Measurements from ENCODE around the gene EEF1AKMT3.

Gene EEF1AKMT3

DNA sequence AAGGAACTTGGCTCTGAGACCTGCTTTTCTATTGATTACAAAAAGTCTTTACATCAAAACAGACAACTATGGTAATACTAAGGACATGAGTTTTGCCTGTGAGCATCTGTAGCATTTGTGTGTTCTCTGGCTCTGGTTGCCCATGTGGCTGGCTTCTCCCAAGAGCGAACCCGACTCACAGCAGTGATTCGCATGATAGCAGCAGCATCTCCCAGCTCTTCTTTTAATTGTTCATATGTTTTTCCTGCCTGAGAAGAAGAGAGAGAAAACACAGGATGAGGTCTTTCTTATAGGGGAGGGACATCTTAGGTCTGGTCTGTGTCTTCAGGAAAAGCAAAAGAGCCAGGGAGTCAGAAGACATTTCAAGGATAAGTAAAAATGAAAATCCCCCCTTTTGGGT lies 28.6 kb downstream of the EEF1AKMT3 start:
- no peaks in the 10 kb centered on the region for H3K27me3 ChIP-seq (ENCODE audit: control insufficient read depth, insufficient read depth, low read length)
- H3K27ac ChIP-seq (ENCODE audit: low read depth, low read length): no peak overlapping the region
- no peak overlapping the region for H3K4me3 ChIP-seq (ENCODE audit: low read length)
- no peaks in the 10 kb centered on the region for H3K4me1 ChIP-seq (ENCODE audit: control insufficient read depth, insufficient read depth, low read length)
- H3K36me3 ChIP-seq (ENCODE audit: control insufficient read depth, insufficient read depth, low read length): peaks cover 22% of the 10 kb centered on the region
- H3K9ac ChIP-seq (ENCODE audit: low read length): no peak overlapping the region

DNA sequence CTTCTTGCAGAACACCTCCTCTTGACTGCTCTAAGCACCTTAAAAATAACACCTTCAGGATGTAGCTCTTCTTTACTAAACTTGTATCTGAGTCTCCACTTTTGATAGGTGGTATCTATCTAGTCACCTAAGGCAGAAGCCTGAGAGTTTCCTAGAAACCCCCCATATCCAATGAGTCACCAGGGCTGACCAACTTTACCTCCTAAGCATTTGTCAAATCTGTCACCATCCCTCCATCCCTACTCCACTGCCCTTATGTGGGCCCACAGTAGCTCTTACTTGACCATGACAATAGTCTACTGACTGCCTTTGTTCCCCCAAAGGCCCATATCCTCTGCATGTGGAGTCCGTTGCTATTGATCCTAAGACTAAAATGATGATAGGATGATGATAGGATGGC lies 30.2 kb downstream of the EEF1AKMT3 start:
- H3K27ac ChIP-seq (ENCODE audit: low read depth, low read length): no peak overlapping the region
- peaks cover 18% of the 10 kb centered on the region for H3K36me3 ChIP-seq (ENCODE audit: control insufficient read depth, insufficient read depth, low read length)
- no peaks in the 10 kb centered on the region for H3K27me3 ChIP-seq (ENCODE audit: control insufficient read depth, insufficient read depth, low read length)
- no peak overlapping the region for H3K4me3 ChIP-seq (ENCODE audit: low read length)
- no peak overlapping the region for H3K9ac ChIP-seq (ENCODE audit: low read length)
- no peaks in the 10 kb centered on the region for H3K4me1 ChIP-seq (ENCODE audit: control insufficient read depth, insufficient read depth, low read length)

DNA sequence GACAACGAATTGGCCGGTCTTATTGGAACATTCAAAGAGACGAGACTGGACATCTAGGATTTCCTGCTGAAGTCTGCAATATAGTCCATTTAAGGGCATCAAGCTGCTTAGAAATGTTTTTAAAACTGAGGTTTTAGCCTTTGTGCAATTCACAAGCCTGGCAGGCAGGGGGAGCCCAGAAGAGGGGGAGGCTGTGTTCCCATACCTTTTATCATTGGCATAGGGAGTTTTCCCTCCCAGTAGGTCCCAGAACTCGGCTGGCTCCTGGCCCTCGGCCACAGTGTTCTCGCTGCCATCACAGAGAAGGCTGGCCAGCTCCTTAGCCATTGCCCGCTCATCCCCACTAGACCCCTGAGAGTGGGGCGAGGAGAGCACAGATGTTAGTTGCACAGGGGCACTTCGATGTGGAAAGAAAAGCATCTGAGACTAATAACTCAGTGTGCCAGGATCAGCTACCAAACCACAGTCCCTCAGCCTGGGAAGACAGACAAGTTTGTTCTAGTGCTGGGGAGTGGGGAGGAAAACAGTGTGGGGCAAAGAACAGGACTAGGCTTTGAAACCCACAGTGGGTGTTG lies 31.0 kb downstream of the EEF1AKMT3 start:
- no peak overlapping the region for H3K27ac ChIP-seq (ENCODE audit: low read depth, low read length)
- H3K27me3 ChIP-seq (ENCODE audit: control insufficient read depth, insufficient read depth, low read length): no peaks in the 10 kb centered on the region
- H3K4me3 ChIP-seq (ENCODE audit: low read length): no peak overlapping the region
- peaks cover 20% of the 10 kb centered on the region for H3K36me3 ChIP-seq (ENCODE audit: control insufficient read depth, insufficient read depth, low read length)
- H3K9ac ChIP-seq (ENCODE audit: low read length): no peak overlapping the region
- H3K4me1 ChIP-seq (ENCODE audit: control insufficient read depth, insufficient read depth, low read length): no peaks in the 10 kb centered on the region

DNA sequence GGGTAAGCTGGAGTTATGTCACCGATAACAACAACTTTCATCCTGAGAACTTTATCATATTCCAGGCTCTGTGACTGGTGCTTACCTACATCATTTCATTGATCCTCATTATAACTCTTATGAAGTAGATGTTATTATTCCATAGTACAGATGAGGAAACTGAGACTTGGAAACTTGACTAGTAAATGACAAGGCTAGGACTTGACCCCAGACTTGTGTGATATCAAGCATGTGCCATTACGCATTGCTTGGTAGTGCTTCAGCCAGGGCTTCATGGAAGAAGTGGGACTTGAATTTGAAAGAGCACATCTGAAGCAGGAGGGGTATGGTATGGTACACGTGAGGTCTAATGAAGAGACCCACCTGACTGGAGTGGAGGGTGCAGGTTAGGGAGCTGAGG lies 34.3 kb downstream of the EEF1AKMT3 start:
- H3K36me3 ChIP-seq (ENCODE audit: control insufficient read depth, insufficient read depth, low read length): peaks cover 37% of the 10 kb centered on the region
- no peak overlapping the region for H3K4me3 ChIP-seq (ENCODE audit: low read length)
- H3K27me3 ChIP-seq (ENCODE audit: control insufficient read depth, insufficient read depth, low read length): no peaks in the 10 kb centered on the region

DNA sequence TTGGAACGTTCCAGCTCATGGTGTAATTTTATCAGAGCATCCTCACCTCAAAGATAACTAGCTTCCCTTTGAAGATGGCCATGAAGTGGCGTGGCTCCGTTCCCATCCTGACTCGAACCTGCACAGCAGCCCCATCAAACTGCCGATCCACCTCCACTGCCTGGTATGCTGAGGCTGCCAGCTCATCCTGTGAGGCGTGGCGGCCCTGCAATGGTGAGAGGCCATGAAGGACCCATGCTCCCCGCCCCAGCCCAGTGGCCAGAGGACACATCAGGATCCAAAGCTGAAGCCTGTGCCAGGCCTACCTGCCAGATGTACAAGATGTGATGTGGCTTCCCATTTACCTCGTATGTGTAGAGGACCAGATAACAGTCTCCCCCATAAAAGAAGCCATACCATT lies 34.9 kb downstream of the EEF1AKMT3 start:
- no peak overlapping the region for H3K27ac ChIP-seq (ENCODE audit: low read depth, low read length)
- no peak overlapping the region for H3K9ac ChIP-seq (ENCODE audit: low read length)
- no peaks in the 10 kb centered on the region for H3K27me3 ChIP-seq (ENCODE audit: control insufficient read depth, insufficient read depth, low read length)
- H3K36me3 ChIP-seq (ENCODE audit: control insufficient read depth, insufficient read depth, low read length): peaks cover 34% of the 10 kb centered on the region
- no peak overlapping the region for H3K4me3 ChIP-seq (ENCODE audit: low read length)
- no peaks in the 10 kb centered on the region for H3K4me1 ChIP-seq (ENCODE audit: control insufficient read depth, insufficient read depth, low read length)

More for the DNA sequence above, 34.3 kb downstream of the EEF1AKMT3 start:
- Histone ChIP-seq H3K27ac (ENCODE audit: low read depth, low read length) (no peak overlapping the region), H3K4me1 (ENCODE audit: control insufficient read depth, insufficient read depth, low read length) (no peaks in the 10 kb centered on the region), H3K9ac (ENCODE audit: low read length) (no peak overlapping the region)

DNA sequence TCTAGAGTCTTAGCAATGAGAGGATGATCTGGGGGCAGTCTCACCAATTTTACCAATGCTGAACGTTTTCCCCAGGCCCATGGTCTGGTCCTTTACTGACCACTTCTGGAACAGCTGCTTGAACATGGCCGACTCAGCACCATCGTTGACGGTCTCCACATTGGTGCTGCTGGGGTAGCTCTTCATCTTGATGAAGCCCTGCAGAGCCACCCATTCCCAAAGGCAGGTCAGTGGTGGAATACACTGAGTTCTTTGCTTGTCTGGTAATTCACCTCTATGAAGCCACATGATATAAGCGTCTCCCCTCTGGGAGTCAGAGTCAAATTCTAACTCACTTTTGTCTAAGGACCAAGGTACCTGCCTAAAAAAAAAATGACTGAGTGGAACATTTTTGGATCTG lies 35.9 kb downstream of the EEF1AKMT3 start:
- no peak overlapping the region for H3K9ac ChIP-seq (ENCODE audit: low read length)
- no peaks in the 10 kb centered on the region for H3K27me3 ChIP-seq (ENCODE audit: control insufficient read depth, insufficient read depth, low read length)
- no peak overlapping the region for H3K4me3 ChIP-seq (ENCODE audit: low read length)
- H3K36me3 ChIP-seq (ENCODE audit: control insufficient read depth, insufficient read depth, low read length): peaks cover 28% of the 10 kb centered on the region
- no peak overlapping the region for H3K27ac ChIP-seq (ENCODE audit: low read depth, low read length)
- H3K4me1 ChIP-seq (ENCODE audit: control insufficient read depth, insufficient read depth, low read length): no peaks in the 10 kb centered on the region

DNA sequence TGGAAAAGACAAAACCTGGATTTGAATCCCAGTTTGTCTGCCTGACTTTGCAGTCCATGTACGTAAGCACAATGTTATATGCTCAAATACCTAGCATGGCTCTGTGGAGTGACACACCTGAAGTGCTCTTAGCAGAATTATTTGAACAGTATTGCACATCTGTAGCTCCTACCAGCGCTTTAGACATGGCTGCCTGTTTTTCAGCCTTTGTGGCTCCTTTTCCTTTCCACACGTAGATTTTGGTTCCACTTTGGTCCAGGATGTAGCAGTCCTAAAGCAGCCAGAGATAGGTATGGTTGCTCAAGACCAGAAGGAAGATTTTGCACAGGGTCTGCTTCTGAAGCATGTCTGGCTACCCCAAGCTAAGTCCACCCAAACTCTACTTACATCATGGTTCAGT lies 37.0 kb downstream of the EEF1AKMT3 start:
- H3K9ac ChIP-seq (ENCODE audit: low read length): no peak overlapping the region
- H3K27me3 ChIP-seq (ENCODE audit: control insufficient read depth, insufficient read depth, low read length): no peaks in the 10 kb centered on the region
- H3K27ac ChIP-seq (ENCODE audit: low read depth, low read length): no peak overlapping the region
- H3K4me1 ChIP-seq (ENCODE audit: control insufficient read depth, insufficient read depth, low read length): no peaks in the 10 kb centered on the region
- H3K4me3 ChIP-seq (ENCODE audit: low read length): no peak overlapping the region
- peaks cover 28% of the 10 kb centered on the region for H3K36me3 ChIP-seq (ENCODE audit: control insufficient read depth, insufficient read depth, low read length)

DNA sequence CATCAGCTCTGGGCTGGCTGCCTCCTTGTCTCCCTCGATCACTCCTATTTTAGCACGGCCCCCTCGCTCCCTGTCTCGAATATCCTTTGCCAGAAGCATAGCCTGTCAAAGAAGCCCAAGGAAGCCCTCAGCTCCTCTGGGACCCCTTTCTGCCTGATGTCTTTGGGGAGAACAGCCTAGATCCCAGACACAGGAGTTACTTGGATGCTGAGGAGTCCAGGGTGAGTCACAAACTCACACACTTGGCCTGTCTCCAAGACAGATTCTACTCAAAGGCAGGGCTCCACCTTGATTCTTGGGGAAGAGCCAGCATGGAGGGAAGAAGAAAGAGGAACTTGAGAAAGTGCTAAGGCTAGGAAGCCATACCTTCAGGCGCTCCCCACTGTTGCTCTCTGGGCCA lies 38.0 kb downstream of the EEF1AKMT3 start:
- Histone ChIP-seq H3K4me1 (ENCODE audit: control insufficient read depth, insufficient read depth, low read length) (no peaks in the 10 kb centered on the region), H3K36me3 (ENCODE audit: control insufficient read depth, insufficient read depth, low read length) (peaks cover 28% of the 10 kb centered on the region), H3K27me3 (ENCODE audit: control insufficient read depth, insufficient read depth, low read length) (no peaks in the 10 kb centered on the region), H3K9ac (ENCODE audit: low read length) (no peak overlapping the region), H3K4me3 (ENCODE audit: low read length) (no peak overlapping the region), H3K27ac (ENCODE audit: low read depth, low read length) (no peak overlapping the region)

DNA sequence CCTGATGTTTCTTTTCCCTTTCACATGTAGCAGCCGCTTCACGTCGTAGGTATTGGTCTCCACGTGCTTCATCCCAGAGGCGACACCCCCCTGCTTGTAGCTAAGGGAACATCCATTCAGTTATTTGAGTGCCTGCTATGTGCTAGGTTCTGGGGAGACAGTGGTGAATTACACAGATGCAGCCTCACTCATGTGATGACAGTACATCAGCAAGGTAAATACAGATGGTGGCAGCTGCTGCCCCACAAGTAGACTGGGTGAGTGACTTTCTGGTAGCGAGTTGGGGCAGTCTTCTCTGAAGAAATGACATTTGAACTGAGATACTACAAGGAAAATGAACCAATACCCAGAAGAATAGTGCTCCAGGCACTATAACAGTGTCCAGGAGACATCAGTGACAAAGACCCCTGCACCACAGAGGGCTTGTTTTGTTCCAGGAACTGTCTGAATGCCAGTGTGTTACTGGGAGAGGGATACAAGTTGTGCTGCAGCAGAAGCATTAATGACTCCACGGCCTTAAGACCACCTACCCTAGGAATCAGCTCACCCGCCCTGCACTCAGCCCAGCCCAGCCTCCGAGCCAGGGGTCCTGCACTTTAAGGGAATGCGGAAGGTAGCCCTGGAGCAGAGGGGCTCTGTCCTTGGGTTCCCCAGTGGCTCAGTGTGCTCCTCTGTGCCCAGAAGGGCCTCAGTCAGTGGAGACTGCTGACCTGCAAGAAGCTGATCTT lies 38.8 kb downstream of the EEF1AKMT3 start:
- Histone ChIP-seq H3K27me3 (ENCODE audit: control insufficient read depth, insufficient read depth, low read length) (no peaks in the 10 kb centered on the region), H3K36me3 (ENCODE audit: control insufficient read depth, insufficient read depth, low read length) (peaks cover 28% of the 10 kb centered on the region), H3K4me3 (ENCODE audit: low read length) (no peak overlapping the region), H3K4me1 (ENCODE audit: control insufficient read depth, insufficient read depth, low read length) (no peaks in the 10 kb centered on the region), H3K27ac (ENCODE audit: low read depth, low read length) (no peak overlapping the region), H3K9ac (ENCODE audit: low read length) (no peak overlapping the region)

DNA sequence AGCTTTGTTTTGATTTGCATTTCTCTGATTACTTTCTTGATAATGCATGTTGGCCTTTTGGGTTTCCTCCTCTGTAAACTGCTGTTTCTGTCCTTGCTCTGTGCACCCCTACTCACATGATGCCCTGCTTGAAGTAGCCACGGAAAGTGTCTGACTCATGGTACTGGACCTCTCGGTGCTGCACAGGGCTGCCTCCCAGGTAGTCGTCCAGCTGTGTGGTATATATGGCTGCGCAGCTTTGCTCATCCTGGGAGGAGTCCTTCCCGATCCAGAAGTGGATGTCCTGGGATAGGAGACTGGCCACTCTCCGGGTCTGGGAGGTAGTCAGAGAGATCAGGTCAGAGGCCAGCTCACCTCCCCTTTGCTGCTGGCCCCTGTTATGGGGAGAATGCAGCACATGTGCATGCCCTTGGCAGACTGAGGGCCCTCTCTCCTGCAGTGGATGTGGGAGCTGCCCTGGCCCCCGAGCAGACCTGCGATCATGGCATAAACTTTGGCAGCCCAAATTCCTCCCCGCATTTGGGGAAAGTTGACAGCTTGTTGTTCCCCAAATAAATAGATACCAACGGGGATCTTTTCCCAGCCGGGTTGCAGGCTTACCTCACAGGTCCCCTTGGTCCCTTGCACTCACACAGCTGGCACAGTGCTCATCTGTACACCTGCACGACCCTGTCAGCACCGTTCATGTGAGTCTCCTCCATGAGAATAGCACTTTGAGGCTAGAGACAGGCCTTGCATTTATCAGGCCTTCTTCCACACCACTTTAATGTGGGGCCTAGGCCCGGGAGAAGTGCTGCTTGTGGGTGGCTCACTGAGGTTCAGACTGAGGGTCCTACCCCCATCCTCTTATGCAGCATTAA lies 40.9 kb downstream of the EEF1AKMT3 start:
- no peak overlapping the region for H3K27ac ChIP-seq (ENCODE audit: low read depth, low read length)
- H3K4me1 ChIP-seq (ENCODE audit: control insufficient read depth, insufficient read depth, low read length): peaks cover 4% of the 10 kb centered on the region
- no peaks in the 10 kb centered on the region for H3K27me3 ChIP-seq (ENCODE audit: control insufficient read depth, insufficient read depth, low read length)
- H3K4me3 ChIP-seq (ENCODE audit: low read length): no peak overlapping the region
- H3K9ac ChIP-seq (ENCODE audit: low read length): no peak overlapping the region
- H3K36me3 ChIP-seq (ENCODE audit: control insufficient read depth, insufficient read depth, low read length): peaks cover 25% of the 10 kb centered on the region

DNA sequence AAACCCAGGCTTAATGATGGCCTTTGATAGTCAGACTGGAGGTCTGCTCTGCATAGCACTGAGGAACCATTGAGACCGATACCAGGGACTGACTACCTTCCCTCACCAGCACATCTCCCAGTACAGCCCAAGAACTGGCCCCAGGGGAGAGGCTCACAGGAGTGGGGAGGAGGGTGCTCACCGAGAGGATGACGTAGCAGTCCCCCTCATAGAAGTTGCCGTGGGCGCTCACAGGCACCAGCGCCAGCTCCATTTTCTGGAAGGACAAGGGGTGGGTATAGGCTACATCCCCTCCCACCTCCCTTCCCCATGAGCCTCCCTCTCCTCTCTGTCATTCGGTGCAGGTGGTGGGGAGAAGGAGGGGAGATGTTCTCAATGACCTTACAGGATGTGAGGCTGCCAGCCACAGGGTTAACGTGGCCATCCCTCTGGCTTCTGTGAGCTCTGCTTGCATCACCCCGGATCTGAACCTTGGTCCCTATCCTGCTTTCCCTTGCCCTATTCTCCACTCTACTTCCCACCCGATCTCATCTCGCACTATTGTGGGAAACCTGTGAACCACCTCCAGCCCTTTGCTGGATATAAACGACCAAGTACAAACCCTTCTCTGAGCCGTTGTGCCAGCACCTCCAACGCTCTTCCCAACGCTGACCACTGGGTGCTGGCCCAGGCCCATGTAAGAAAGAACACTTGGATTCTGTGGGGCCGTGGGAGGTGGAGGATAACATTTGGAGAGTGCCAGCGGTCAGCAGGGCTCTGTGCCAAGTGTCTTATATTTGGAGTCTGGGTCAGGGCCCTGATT lies 41.8 kb downstream of the EEF1AKMT3 start:
- Histone ChIP-seq H3K4me1 (ENCODE audit: control insufficient read depth, insufficient read depth, low read length) (peaks cover 4% of the 10 kb centered on the region), H3K27ac (ENCODE audit: low read depth, low read length) (no peak overlapping the region), H3K36me3 (ENCODE audit: control insufficient read depth, insufficient read depth, low read length) (peaks cover 25% of the 10 kb centered on the region), H3K4me3 (ENCODE audit: low read length) (no peak overlapping the region), H3K27me3 (ENCODE audit: control insufficient read depth, insufficient read depth, low read length) (no peaks in the 10 kb centered on the region), H3K9ac (ENCODE audit: low read length) (no peak overlapping the region)
